Measurements from ENCODE around the gene CATSPER3.
"Not testable (repeated sequence)": the region's sequence is repeated elsewhere in the genome, so short reads cannot be mapped to it uniquely, and the experiment has no call there.

CATSPER3 gene

GRCh38 chr5:134975843-134976242, 8.1 kb downstream of the CATSPER3 start:
- FAIRE-seq (no peak), DNase-seq (ENCODE audit: insufficient read length) (no peak)
- TF ChIP-seq TAF1 (IDR thresholded peaks at IDR 0.05; ENCODE audit: borderline replicate concordance, low read depth, low read length): no peak
- no peak for TF ChIP-seq POLR2A (IDR thresholded peaks at IDR 0.05; ENCODE audit: low read depth, low read length)
- no peak for TF ChIP-seq POLR2AphosphoS5 (IDR thresholded peaks at IDR 0.05; ENCODE audit: low read depth, low read length)

DNA sequence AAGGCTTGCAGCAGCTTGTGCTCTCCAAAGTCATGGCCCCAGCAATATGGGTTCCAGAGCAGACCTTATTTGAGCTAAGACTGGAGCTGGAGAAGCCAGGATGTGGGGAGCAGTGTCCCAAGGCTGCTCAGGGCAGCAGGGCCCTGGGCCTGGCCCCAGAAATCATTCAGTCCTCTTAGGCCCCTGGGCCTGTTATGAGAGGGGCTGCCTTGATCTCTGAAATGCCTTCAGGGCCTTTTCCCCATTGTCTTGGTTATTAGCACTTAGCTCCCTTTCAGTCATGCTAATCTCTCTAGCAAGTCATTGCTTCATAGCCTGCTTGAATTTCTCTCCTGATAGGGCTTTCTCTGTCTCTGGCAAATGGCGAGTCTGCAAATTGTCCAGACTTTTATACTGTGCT, 9.1 kb downstream of the CATSPER3 start:
- DNase-seq (ENCODE audit: insufficient read length) (no peak), FAIRE-seq (no peak)
- TF ChIP-seq POLR2A (IDR thresholded peaks at IDR 0.05; ENCODE audit: low read depth, low read length): no peak
- no peak for TF ChIP-seq TAF1 (IDR thresholded peaks at IDR 0.05; ENCODE audit: borderline replicate concordance, low read depth, low read length)
- no peak for TF ChIP-seq POLR2AphosphoS5 (IDR thresholded peaks at IDR 0.05; ENCODE audit: low read depth, low read length)

GRCh38 chr5:134979416-134979815, 11.7 kb downstream of the CATSPER3 start:
- TF ChIP-seq POLR2A (IDR thresholded peaks at IDR 0.05; ENCODE audit: low read depth, low read length) (no peak), POLR2AphosphoS5 (IDR thresholded peaks at IDR 0.05; ENCODE audit: low read depth, low read length) (no peak), TAF1 (IDR thresholded peaks at IDR 0.05; ENCODE audit: borderline replicate concordance, low read depth, low read length) (no peak)
- DNase-seq (ENCODE audit: insufficient read length) (no peak), FAIRE-seq (no peak)

- TF ChIP-seq POLR2A (IDR thresholded peaks at IDR 0.05; ENCODE audit: low read depth, low read length): no peak
- no peak for TF ChIP-seq TAF1 (IDR thresholded peaks at IDR 0.05; ENCODE audit: borderline replicate concordance, low read depth, low read length)
- no peak for TF ChIP-seq POLR2AphosphoS5 (IDR thresholded peaks at IDR 0.05; ENCODE audit: low read depth, low read length)
- FAIRE-seq: no peak
- DNase-seq (ENCODE audit: insufficient read length): no peak
Measured at GRCh38 chr5:134982230-134982629, 14.5 kb downstream of the CATSPER3 start.

GRCh38 chr5:134989266-134989830, 21.6 kb downstream of the CATSPER3 start:
- DNase-seq (ENCODE audit: insufficient read length) (no peak), FAIRE-seq (no peak)
- no peak for TF ChIP-seq POLR2A (IDR thresholded peaks at IDR 0.05; ENCODE audit: low read depth, low read length)
- no peak for TF ChIP-seq POLR2AphosphoS5 (IDR thresholded peaks at IDR 0.05; ENCODE audit: low read depth, low read length)
- no peak for TF ChIP-seq TAF1 (IDR thresholded peaks at IDR 0.05; ENCODE audit: borderline replicate concordance, low read depth, low read length)

GRCh38 chr5:134990183-134990582, 22.5 kb downstream of the CATSPER3 start:
- FAIRE-seq; DNase-seq (ENCODE audit: insufficient read length): not testable (repeated sequence)

DNA sequence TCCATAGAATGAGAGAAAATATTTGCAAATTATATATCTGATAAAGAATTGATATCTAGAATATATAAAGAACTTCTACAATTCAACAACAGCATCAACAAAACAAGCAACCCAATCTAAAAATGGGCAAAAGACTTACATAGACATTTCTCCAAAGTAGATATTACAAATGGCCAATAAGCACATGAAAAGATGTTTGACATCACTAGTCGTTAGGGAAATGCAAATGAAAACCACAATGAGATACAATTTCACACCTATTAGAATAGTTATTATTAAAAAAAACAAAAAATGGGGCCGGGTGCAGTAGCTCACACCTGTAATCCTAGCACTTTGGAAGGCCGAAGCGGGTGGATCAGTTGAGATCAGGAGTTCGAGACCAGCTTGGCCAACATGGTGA, 24.4 kb downstream of the CATSPER3 start:
- TF ChIP-seq TAF1 (IDR thresholded peaks at IDR 0.05; ENCODE audit: borderline replicate concordance, low read depth, low read length) (no peak), POLR2AphosphoS5 (IDR thresholded peaks at IDR 0.05; ENCODE audit: low read depth, low read length) (no peak), POLR2A (IDR thresholded peaks at IDR 0.05; ENCODE audit: low read depth, low read length) (no peak)
- no peak for DNase-seq (ENCODE audit: insufficient read length)
- FAIRE-seq: no peak

DNA sequence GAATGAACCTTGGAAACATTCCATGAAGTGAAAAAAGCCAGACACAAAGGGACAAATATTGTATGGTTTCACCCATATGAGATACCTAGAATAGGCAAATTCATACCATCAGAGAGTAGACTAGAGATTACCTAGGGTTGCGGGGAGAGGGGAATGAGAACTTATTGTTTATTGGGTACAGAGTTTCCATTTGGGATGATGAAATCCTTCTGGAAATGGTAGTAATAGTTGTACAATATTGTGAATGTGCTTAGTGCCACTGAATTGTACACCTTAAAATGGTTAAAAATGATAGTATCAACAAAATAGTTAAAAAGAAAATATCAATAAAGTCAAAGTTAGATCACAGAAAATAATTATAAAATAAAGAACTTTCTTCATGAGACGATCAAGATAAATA, 25.5 kb downstream of the CATSPER3 start:
- no peak for FAIRE-seq
- TF ChIP-seq TAF1 (IDR thresholded peaks at IDR 0.05; ENCODE audit: borderline replicate concordance, low read depth, low read length) (no peak), POLR2AphosphoS5 (IDR thresholded peaks at IDR 0.05; ENCODE audit: low read depth, low read length) (no peak), POLR2A (IDR thresholded peaks at IDR 0.05; ENCODE audit: low read depth, low read length) (no peak)
- DNase-seq (ENCODE audit: insufficient read length): no peak

- FAIRE-seq (no peak), DNase-seq (ENCODE audit: insufficient read length) (no peak)
- no peak for TF ChIP-seq TAF1 (IDR thresholded peaks at IDR 0.05; ENCODE audit: borderline replicate concordance, low read depth, low read length)
- TF ChIP-seq POLR2A (IDR thresholded peaks at IDR 0.05; ENCODE audit: low read depth, low read length): no peak
- TF ChIP-seq POLR2AphosphoS5 (IDR thresholded peaks at IDR 0.05; ENCODE audit: low read depth, low read length): no peak
Measured at GRCh38 chr5:134994560-134995156, 27.0 kb downstream of the CATSPER3 start.

- FAIRE-seq: no peak
- no peak for TF ChIP-seq POLR2A (IDR thresholded peaks at IDR 0.05; ENCODE audit: low read depth, low read length)
- TF ChIP-seq TAF1 (IDR thresholded peaks at IDR 0.05; ENCODE audit: borderline replicate concordance, low read depth, low read length): no peak
- DNase-seq (ENCODE audit: insufficient read length): no peak
Measured at GRCh38 chr5:134995850-134996402, 28.2 kb downstream of the CATSPER3 start.

DNA sequence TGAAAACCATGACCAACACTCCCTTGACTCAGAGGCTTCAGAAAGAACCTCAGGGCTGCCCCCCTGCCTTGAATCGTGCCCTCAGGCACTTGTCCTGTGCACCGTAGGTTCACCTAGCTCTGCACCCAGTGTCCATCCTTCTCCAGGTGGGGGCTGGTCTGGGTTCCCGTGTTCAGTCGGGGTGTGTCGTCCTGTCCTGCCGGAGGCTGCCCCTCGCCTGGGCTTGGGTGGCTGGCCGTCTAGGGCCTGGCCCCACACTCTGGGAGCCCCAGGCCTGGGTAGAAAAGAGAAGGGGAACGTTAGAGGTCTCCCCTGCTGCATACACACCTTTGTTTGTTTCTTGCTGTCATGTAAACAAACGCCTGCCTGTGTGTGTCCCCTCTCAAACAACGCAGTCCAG, 29.3 kb downstream of the CATSPER3 start:
- no peak for TF ChIP-seq TAF1 (IDR thresholded peaks at IDR 0.05; ENCODE audit: borderline replicate concordance, low read depth, low read length)
- TF ChIP-seq POLR2A (IDR thresholded peaks at IDR 0.05; ENCODE audit: low read depth, low read length): no peak
- TF ChIP-seq POLR2AphosphoS5 (IDR thresholded peaks at IDR 0.05; ENCODE audit: low read depth, low read length): no peak
- FAIRE-seq: no peak
- no peak for DNase-seq (ENCODE audit: insufficient read length)

- FAIRE-seq; DNase-seq (ENCODE audit: insufficient read length): not testable (repeated sequence)
Measured at GRCh38 chr5:134998068-134998467, 30.4 kb downstream of the CATSPER3 start.

DNA sequence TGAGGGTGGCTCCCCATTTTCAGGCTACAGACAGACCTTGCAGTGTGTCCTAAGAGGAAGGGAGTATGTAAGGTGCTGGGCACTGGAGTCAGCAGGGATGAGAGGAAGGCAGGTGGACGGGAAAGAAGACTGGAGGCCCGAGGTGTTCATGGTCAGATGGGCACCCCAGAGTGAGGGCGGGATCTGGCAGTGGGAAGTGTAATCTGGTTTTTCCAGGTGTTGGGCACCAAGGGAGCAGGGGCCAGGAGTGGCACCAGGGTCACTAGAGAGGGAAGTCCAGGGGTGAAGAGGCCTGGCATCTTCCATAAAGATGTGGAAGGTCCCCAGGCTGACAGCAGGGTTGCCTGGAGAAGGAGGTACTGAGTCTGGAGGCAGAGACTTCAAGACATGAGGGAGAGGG, 36.7 kb downstream of the CATSPER3 start:
- FAIRE-seq (no peak), DNase-seq (ENCODE audit: insufficient read length) (no peak)
- TF ChIP-seq POLR2A (IDR thresholded peaks at IDR 0.05; ENCODE audit: low read depth, low read length): no peak
- TF ChIP-seq TAF1 (IDR thresholded peaks at IDR 0.05; ENCODE audit: borderline replicate concordance, low read depth, low read length): no peak
- TF ChIP-seq POLR2AphosphoS5 (IDR thresholded peaks at IDR 0.05; ENCODE audit: low read depth, low read length): no peak

Data from GM12892 (cell line).